A549 (cell line): ENCODE results near the gene HADHB. TPM values are rescaled to one million over a fixed set of nuclear protein-coding genes. Genes with fewer than 3 reads are reported as not detected.
A peak's percentile ranks its signal among the peaks of the same experiment; 100 is the strongest.

Source experiments
- ATAC-seq, 2 experiments: fragments of 200-7000 bp in 1 of 2; fragments of >200 bp in 1 of 2; cut with Nextera tagmentation in 1 of 2; cut with Tn5 transposase in 1 of 2; 3 replicates each; pipeline versions ENCODE4 v1.8.0 to v1.9.1; 2018 to 2020; ENCODE audit warnings: mild to moderate bottlenecking in 1 of 2, moderate library complexity in 1 of 2
- CTCF ChIA-PET: fragments of 300-600 bp; sonication (Branson Sonifier 250); formaldehyde crosslinking; extraction: SDS; loops from one replicate; lab custom pipeline; 2021; ENCODE audit warnings: antibody characterized with exemption, inconsistent platforms; lab: Yijun Ruan, JAX
- POLR2A ChIA-PET: fragments of 350-600 bp; formaldehyde crosslinking; extraction: SDS; loops from one replicate; lab custom pipeline; 2021; ENCODE audit warnings: antibody characterized with exemption, inconsistent platforms; lab: Yijun Ruan, JAX
- DNase-seq, 2 experiments: peaks; one replicate each; pipeline versions ENCODE4 v3.0.0 to v3.0.0-alpha.2; 2011 to 2016; ENCODE audit warnings: low read depth in 1 of 2, low spot score in 1 of 2
- FAIRE-seq: peaks from 2 replicates; lab custom pipeline; 2011; peaks lifted over from hg19 to GRCh38; lab: Jason Lieb, UNC
- H3K27ac ChIP-seq, 2 experiments: fragments of >200 bp; sonication (Bioruptor Twin); formaldehyde crosslinking; 3 replicates each; pipeline ENCODE4 v1.5.1; 2016 to 2017
- H3K4me1 ChIP-seq: fragments of >200 bp; sonication (Bioruptor Twin); formaldehyde crosslinking; 3 replicates; pipeline ENCODE4 v1.6.1; 2016
- H3K4me2 ChIP-seq: fragments of >200 bp; sonication (Bioruptor Twin); formaldehyde crosslinking; 3 replicates; pipeline ENCODE4 v1.6.1; 2016
- H3K4me3 ChIP-seq: fragments of >200 bp; sonication (Bioruptor Twin); formaldehyde crosslinking; 3 replicates; pipeline ENCODE4 v1.5.1; 2016
- H3K9me3 ChIP-seq: fragments of >200 bp; sonication (Bioruptor Twin); formaldehyde crosslinking; 3 replicates; pipeline ENCODE4 v1.6.1; 2016
- ATOH8 ChIP-seq: fragments of 250-450 bp; sonication (Bioruptor Pico); IDR thresholded peaks from 2 replicates; pipeline ENCODE4 v1.5.0; 2020; ENCODE audit warnings: low read depth, mild to moderate bottlenecking, moderate library complexity
- BCL3 ChIP-seq: fragments of >200 bp; sonication (Bioruptor Twin); formaldehyde crosslinking; IDR thresholded peaks from 3 replicates; pipeline ENCODE4 v1.6.1; 2016
- BHLHE40 ChIP-seq: IDR thresholded peaks from 2 replicates; pipeline ENCODE4 v1.6.1; 2012; ENCODE audit warnings: low read depth, low read length, inconsistent platforms
- CEBPB ChIP-seq, 2 experiments: fragments of >200 bp in 1 of 2; sonication (Bioruptor Twin) in 1 of 2; formaldehyde crosslinking in 1 of 2; IDR thresholded peaks; 2 replicates each; pipeline ENCODE4 v1.6.1; 2012 to 2016
- CHD4 ChIP-seq: fragments of 200-600 bp; sonication (generic); IDR thresholded peaks from 2 replicates; pipeline ENCODE4 v1.6.1; 2016; ENCODE audit warnings: antibody characterized with exemption, mild to moderate bottlenecking, borderline replicate concordance
- EHMT2 ChIP-seq: fragments of 200-600 bp; sonication (generic); IDR thresholded peaks from 2 replicates; pipeline ENCODE4 v1.6.1; 2016; ENCODE audit warnings: antibody characterized with exemption, low read depth, mild to moderate bottlenecking, moderate library complexity
- ELK1 ChIP-seq: fragments of 150-350 bp; IDR thresholded peaks from 2 replicates; pipeline ENCODE4 v1.6.1; 2014; ENCODE audit warnings: low read depth, mild to moderate bottlenecking, low read length
- FOSL2 ChIP-seq, 2 experiments: fragments of 450-650 bp in 1 of 2; fragments of >200 bp in 1 of 2; sonication (Bioruptor Twin) in 1 of 2; formaldehyde crosslinking; IDR thresholded peaks; 2 replicates each; pipeline versions ENCODE4 v1.5.0 to v1.6.1; 2016 to 2020; ENCODE audit warnings: mild to moderate bottlenecking in 1 of 2, moderate library complexity in 1 of 2
- FOXS1 ChIP-seq: fragments of 250-450 bp; sonication (Bioruptor Pico); IDR thresholded peaks from 2 replicates; pipeline ENCODE4 v1.5.0; 2020; ENCODE audit warnings: mild to moderate bottlenecking, moderate library complexity
- GATA3 ChIP-seq: IDR thresholded peaks from 2 replicates; pipeline ENCODE4 v1.6.1; 2012; ENCODE audit warnings: borderline replicate concordance
- HMGXB4 ChIP-seq: fragments of 250-450 bp; sonication (Bioruptor Pico); IDR thresholded peaks from 2 replicates; pipeline ENCODE4 v1.5.0; 2021; ENCODE audit warnings: mild to moderate bottlenecking, moderate library complexity, borderline replicate concordance
- HOXA7 ChIP-seq: fragments of 250-450 bp; sonication (Bioruptor Pico); IDR thresholded peaks from 2 replicates; pipeline ENCODE4 v1.5.0; 2020; ENCODE audit warnings: mild to moderate bottlenecking, moderate library complexity
- JUN ChIP-seq, 2 experiments: fragments of >200 bp; sonication (Bioruptor Twin); formaldehyde crosslinking; IDR thresholded peaks; 2 replicates in 1 of 2; 3 replicates in 1 of 2; pipeline ENCODE4 v1.6.1; 2016 to 2017
- JUNB ChIP-seq: fragments of >200 bp; sonication (Bioruptor Twin); formaldehyde crosslinking; IDR thresholded peaks from 2 replicates; pipeline ENCODE4 v1.6.1; 2016
- MAX ChIP-seq: IDR thresholded peaks from 2 replicates; pipeline ENCODE4 v1.6.1; 2012
- MYC ChIP-seq: IDR thresholded peaks from 2 replicates; pipeline ENCODE4 v1.6.1; 2012; ENCODE audit warnings: mild to moderate bottlenecking, inconsistent platforms, low read length, improper control_type of control experiment, borderline replicate concordance
- NFE2L2 ChIP-seq: fragments of 150-350 bp; conservative IDR thresholded peaks from 2 replicates; pipeline ENCODE4 v1.6.1; 2014; ENCODE audit warnings: low read length
- NPAS2 ChIP-seq: fragments of 250-450 bp; sonication (Bioruptor Pico); IDR thresholded peaks from 2 replicates; pipeline ENCODE4 v1.8.0; 2022; ENCODE audit warnings: mild to moderate bottlenecking, moderate library complexity, borderline replicate concordance
- PBX3 ChIP-seq: IDR thresholded peaks from 2 replicates; pipeline ENCODE4 v1.6.1; 2012
- POLR2AphosphoS2 ChIP-seq: conservative IDR thresholded peaks from 2 replicates; pipeline ENCODE4 v1.6.1; 2012; ENCODE audit warnings: low read length, improper control_type of control experiment, inconsistent platforms
- RAD21 ChIP-seq, 2 experiments: fragments of >200 bp in 1 of 2; sonication (Bioruptor Twin) in 1 of 2; formaldehyde crosslinking in 1 of 2; IDR thresholded peaks in 1 of 2; conservative IDR thresholded peaks in 1 of 2; 2 replicates in 1 of 2; 3 replicates in 1 of 2; pipeline ENCODE4 v1.6.1; 2012 to 2018; ENCODE audit warnings: inconsistent platforms in 1 of 2
- RARB ChIP-seq: fragments of 250-450 bp; sonication (Bioruptor Pico); IDR thresholded peaks from 2 replicates; pipeline ENCODE4 v1.8.0; 2021; ENCODE audit warnings: mild to moderate bottlenecking, moderate library complexity
- SMC3 ChIP-seq: fragments of >200 bp; sonication (Bioruptor Twin); formaldehyde crosslinking; IDR thresholded peaks from 3 replicates; pipeline ENCODE4 v1.6.1; 2018; ENCODE audit warnings: inconsistent platforms
- SREBF2 ChIP-seq: fragments of 450-650 bp; IDR thresholded peaks from 2 replicates; pipeline ENCODE4 v1.6.1; 2014; ENCODE audit warnings: mild to moderate bottlenecking, moderate library complexity
- TP53 ChIP-seq: fragments of 250-450 bp; sonication (Bioruptor Pico); IDR thresholded peaks from 2 replicates; pipeline ENCODE4 v1.5.0; 2021; ENCODE audit warnings: mild to moderate bottlenecking, moderate library complexity
- ZC3H11A ChIP-seq: fragments of 450-650 bp; IDR thresholded peaks from 2 replicates; pipeline ENCODE4 v1.6.1; 2014; ENCODE audit warnings: antibody characterized with exemption, mild to moderate bottlenecking
- ZFP36 ChIP-seq: fragments of 450-650 bp; IDR thresholded peaks from 2 replicates; pipeline ENCODE4 v1.6.1; 2014; ENCODE audit warnings: borderline replicate concordance; ENCODE audit not compliant: partially characterized antibody
- ZSCAN20 ChIP-seq: fragments of 250-450 bp; sonication (Bioruptor Pico); IDR thresholded peaks from 2 replicates; pipeline ENCODE4 v1.8.0; 2022; ENCODE audit warnings: mild to moderate bottlenecking, moderate library complexity
- WGBS: methylation state at CpG from one replicate; pipeline ENCODE4 v1.1.6; 2017; ENCODE audit errors: missing lambda C conversion rate; 5-methylcytosine and 5-hydroxymethylcytosine counted together
- polyA plus RNA-seq, 4 experiments: library from polyadenylated mRNA; depleted of rRNA in 3 of 4; stranded (reverse); fragments of >200 nt; fragmentation: RNase III in 1 of 4; extraction: RNeasy Plus Mini Kit Qiagen cat#74134 plus additional on column Dnase treatment in 1 of 4; gene quantifications; 2 replicates in 3 of 4; 3 replicates in 1 of 4; pipeline ENCODE4 v1.2.3, GENCODE V29; 2011 to 2017
- TF ChIP-seq, protein P1 (sequence below): fragments of >200 bp; sonication (Bioruptor Twin); formaldehyde crosslinking; IDR thresholded peaks from 2 replicates; pipeline ENCODE4 v1.6.1; 2016

Gene HADHB
- polyA plus RNA-seq, 2 of the 4 experiments (the other 2 are of a cell fraction) = 95.4 to 161 TPM

- no peak for TF ChIP-seq PBX3
- TF ChIP-seq EHMT2 = no peak
- TF ChIP-seq, protein P1, sequence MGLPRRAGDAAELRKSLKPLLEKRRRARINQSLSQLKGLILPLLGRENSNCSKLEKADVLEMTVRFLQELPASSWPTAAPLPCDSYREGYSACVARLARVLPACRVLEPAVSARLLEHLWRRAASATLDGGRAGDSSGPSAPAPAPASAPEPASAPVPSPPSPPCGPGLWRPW = no peak
- TF ChIP-seq JUNB = no peak
- TF ChIP-seq SREBF2 = no peak
- TF ChIP-seq ATOH8 (CRISPR knock-in tag) = no peak
- TF ChIP-seq FOSL2 (IDR thresholded peaks at IDR 0.05) = no peak
- no peak for TF ChIP-seq FOSL2 (CRISPR knock-in tag; IDR thresholded peaks at IDR 0.05)
- no peak for TF ChIP-seq BHLHE40
- TF ChIP-seq SMC3 = no peak
These were observed 2.1 kb downstream of the HADHB start (continued) for GRCh38 chr2:26246818-26247217.

DNA sequence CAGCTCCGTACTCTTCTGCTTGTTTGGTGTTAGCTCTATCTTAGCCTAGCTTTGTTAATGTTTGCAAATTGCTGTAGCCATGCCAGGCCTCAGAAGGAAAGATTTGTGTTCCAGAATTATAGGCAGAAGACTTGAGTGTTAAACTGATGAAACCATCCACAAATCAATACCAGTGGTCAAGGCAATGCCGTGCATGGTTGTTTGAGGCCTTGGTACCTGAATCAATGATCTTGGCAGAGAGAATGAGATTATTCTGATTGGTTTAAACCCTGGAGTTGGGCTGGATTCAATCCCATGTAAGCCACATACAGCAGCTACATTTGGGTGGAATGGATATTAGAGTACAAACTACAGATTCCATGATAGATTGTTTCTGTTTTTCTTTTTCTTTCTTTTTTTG, 4.9 kb downstream of the HADHB start:
- no peak for TF ChIP-seq RAD21 (conservative IDR thresholded peaks at IDR 0.05 in 1 of 2, IDR thresholded peaks at IDR 0.05 in 1 of 2)
- no peak for TF ChIP-seq PBX3
- TF ChIP-seq HMGXB4 = no peak
- no peak for TF ChIP-seq CEBPB (IDR thresholded peaks at IDR 0.05)
- no peak for TF ChIP-seq ZFP36
- no peak for TF ChIP-seq ELK1
- no peak for TF ChIP-seq GATA3
- TF ChIP-seq MAX = no peak
- no peak for TF ChIP-seq JUN (IDR thresholded peaks at IDR 0.05)
- ChIA-PET POLR2A (no interaction called here), CTCF (no interaction called here)
- FAIRE-seq (no peak), DNase-seq (no peak), ATAC-seq (no peak)
- H3K4me1 ChIP-seq = peaks cover 14% of the 10 kb centered on the region; the same call in 2 of the 3 replicates
- WGBS = 90% methylated on average over 2 of the region's 2 CpGs
- no peak overlapping the region for H3K27ac ChIP-seq
- no peaks in the 10 kb centered on the region for H3K9me3 ChIP-seq
- H3K4me2 ChIP-seq = no peak overlapping the region
- no peak overlapping the region for H3K4me3 ChIP-seq

- Histone ChIP-seq H3K9me3 (no peaks in the 10 kb centered on the region), H3K27ac (no peak overlapping the region), H3K4me2 (no peak overlapping the region), H3K4me1 (peaks cover 3% of the 10 kb centered on the region; the same call in 2 of the 3 replicates), H3K4me3 (no peak overlapping the region)
- POLR2A ChIA-PET = no interaction called here
- DNase-seq (no peak), FAIRE-seq (no peak), ATAC-seq (peak in 1 of 2 experiments; percentile 19; a peak in 1 of 6 replicates)
- CTCF ChIA-PET = interaction anchor here (0.7 to 1.8 kb wide), 4 partner anchors 17 to 252 kb away, joined by 4 to 10 read pairs (median 4); no protein-coding TSS in a partner anchor
- 93% methylated on average over 3 of the region's 3 CpGs for WGBS
- TF ChIP-seq TP53 (CRISPR knock-in tag) (no peak), MYC (no peak), ZSCAN20 (CRISPR knock-in tag) (no peak), POLR2AphosphoS2 (no peak), NPAS2 (CRISPR knock-in tag) (no peak), BCL3 (no peak), NFE2L2 (no peak), HOXA7 (CRISPR knock-in tag) (no peak), ZC3H11A (no peak), FOXS1 (CRISPR knock-in tag) (no peak), RARB (CRISPR knock-in tag) (no peak), CHD4 (no peak)
- TF ChIP-seq, protein P1 = no peak
These were observed 7.2 kb downstream of the HADHB start for GRCh38 chr2:26251893-26252292.
